ENCODE results near the gene ERC2.

DNA sequence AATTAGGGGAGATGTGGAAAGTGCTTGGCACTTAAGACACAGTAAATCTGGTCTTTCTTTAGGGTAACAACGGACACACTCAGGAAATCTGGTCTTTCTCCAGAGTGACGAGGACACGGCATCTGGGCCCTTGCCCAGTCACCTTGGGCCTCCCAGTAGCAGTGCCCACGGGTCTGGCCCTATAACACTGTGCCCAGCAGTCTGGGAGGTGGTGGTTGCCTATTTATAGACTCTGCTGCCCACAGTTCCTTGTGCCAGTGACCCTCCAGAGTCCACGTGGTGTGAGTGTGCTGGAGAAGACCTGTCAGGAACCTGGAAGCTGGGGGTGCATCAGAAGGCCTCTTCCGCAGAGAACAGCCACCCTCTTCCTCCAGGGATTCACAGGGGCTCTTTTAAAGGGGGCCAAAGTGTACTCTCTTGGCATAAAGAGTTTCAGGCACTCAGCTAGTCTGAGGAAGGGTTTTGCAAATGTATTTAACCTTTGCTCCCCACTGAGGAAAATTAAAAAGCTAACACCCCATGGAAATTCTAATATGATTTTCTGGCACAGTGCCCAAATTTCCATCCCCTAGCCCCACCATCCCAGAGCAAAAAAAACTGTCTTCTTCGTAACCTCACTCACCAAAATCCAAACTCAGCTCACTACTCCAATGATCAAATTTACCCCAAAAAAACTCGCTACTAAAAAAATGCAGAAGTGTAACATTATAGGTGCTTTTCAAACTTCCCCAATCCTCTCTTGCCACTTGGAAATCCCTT is 996.6 kb downstream of the ERC2 start:
- TF ChIP-seq TCF12 (IDR thresholded peaks at IDR 0.05; ENCODE audit: low read depth) (no peak), CEBPB (IDR thresholded peaks at IDR 0.05) (no peak), ZBTB7A (IDR thresholded peaks at IDR 0.05; ENCODE audit: low read depth) (no peak), RAD21 (IDR thresholded peaks at IDR 0.05; ENCODE audit: low read depth) (no peak), EP300 (IDR thresholded peaks at IDR 0.05; ENCODE audit: borderline replicate concordance) (no peak), FOXM1 (IDR thresholded peaks at IDR 0.05; ENCODE audit: borderline replicate concordance, low read depth) (no peak), YY1 (IDR thresholded peaks at IDR 0.05; ENCODE audit: low read depth) (no peak), NFIC (IDR thresholded peaks at IDR 0.05) (no peak)
- TF ChIP-seq, protein P1, sequence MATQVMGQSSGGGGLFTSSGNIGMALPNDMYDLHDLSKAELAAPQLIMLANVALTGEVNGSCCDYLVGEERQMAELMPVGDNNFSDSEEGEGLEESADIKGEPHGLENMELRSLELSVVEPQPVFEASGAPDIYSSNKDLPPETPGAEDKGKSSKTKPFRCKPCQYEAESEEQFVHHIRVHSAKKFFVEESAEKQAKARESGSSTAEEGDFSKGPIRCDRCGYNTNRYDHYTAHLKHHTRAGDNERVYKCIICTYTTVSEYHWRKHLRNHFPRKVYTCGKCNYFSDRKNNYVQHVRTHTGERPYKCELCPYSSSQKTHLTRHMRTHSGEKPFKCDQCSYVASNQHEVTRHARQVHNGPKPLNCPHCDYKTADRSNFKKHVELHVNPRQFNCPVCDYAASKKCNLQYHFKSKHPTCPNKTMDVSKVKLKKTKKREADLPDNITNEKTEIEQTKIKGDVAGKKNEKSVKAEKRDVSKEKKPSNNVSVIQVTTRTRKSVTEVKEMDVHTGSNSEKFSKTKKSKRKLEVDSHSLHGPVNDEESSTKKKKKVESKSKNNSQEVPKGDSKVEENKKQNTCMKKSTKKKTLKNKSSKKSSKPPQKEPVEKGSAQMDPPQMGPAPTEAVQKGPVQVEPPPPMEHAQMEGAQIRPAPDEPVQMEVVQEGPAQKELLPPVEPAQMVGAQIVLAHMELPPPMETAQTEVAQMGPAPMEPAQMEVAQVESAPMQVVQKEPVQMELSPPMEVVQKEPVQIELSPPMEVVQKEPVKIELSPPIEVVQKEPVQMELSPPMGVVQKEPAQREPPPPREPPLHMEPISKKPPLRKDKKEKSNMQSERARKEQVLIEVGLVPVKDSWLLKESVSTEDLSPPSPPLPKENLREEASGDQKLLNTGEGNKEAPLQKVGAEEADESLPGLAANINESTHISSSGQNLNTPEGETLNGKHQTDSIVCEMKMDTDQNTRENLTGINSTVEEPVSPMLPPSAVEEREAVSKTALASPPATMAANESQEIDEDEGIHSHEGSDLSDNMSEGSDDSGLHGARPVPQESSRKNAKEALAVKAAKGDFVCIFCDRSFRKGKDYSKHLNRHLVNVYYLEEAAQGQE (IDR thresholded peaks at IDR 0.05; ENCODE audit: low read depth), result no peak
- TF ChIP-seq, protein P2, sequence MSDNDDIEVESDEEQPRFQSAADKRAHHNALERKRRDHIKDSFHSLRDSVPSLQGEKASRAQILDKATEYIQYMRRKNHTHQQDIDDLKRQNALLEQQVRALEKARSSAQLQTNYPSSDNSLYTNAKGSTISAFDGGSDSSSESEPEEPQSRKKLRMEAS (IDR thresholded peaks at IDR 0.05), result no peak

Measured in Ishikawa (cell line).